HG03342 (cell line): ENCODE measurements around the gene SORD.

Source experiments
- ATAC-seq: cut with Tn5 transposase; IDR thresholded peaks from one replicate; pipeline ENCODE4 v1.9.1; 2021; ENCODE audit warnings: mild to moderate bottlenecking, moderate library complexity; ENCODE audit not compliant: unreplicated experiment

Gene SORD

DNA sequence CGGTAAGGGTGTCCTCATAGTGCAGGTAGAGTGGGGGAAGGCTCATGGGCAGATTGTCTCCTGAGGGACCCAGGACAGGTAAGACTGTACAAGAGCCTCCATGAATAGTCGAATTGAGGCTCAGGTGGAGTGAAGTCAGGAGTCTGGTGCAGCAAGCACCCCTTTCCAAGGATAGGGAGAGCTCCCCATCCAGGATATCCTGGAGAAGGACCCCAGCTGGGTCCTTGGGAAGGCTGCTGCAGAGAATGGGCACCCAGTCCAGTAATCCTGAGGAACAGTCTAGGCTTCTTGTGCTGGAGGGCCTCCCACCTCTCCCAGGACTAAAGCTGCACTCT lies 91.7 kb downstream of the SORD start:
- no peak for ATAC-seq

DNA sequence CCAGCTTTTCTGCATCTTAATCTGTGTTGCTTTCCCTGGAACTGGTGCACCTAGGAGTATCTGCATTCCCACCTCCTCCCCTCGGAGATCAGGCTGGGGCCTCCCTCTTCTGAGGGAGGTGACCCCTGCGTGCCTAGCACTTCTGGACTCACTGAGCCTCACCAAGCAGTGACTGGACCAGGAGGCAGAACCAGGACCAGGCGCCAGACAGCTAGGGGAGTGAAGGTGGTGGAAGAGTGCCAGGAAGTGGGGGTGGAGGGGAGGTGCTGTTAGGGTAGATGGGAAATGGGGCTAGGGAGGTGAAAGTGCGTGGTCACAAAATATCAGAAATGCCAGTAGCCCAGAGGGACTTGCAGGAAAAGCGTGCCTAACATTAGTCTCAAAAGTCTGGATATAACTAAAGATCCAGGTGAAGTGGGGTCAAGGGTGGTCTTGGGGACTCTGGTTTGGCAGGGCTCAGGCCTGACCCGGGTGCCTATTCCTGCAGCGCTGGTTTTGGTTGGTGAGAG lies 92.4 kb downstream of the SORD start:
- ATAC-seq, result no peak

DNA sequence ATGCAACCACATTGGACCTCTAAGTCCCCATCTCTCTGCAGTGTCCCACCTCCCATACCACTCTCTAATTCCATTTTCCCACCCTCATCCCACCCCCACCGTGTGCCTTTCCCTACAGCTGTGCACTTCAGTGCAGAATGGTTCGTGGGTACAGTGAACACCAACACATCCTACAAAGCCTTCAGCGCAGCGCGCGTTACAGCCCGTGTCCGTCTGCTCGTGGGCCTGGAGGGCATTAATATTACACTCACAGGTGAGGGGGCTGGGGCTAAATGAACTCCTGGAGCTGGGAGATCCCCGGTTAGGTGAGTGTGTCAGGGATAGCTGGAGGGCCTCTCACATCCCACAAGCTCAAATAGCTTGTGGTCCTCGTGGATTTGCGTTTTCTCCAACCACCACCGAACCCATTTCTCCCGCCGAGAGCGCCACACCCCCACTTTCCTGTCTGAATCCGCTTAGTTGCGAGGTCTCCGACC lies 93.0 kb downstream of the SORD start:
- ATAC-seq, result no peak

GRCh38 chr15:45116482-45117307 lies 93.7 kb downstream of the SORD start:
- ATAC-seq, result no peak

- no peak for ATAC-seq
These were observed 94.5 kb downstream of the SORD start for GRCh38 chr15:45117308-45118130.

- ATAC-seq, result peak; percentile 92
These were observed 95.2 kb downstream of the SORD start for GRCh38 chr15:45118131-45118588.

DNA sequence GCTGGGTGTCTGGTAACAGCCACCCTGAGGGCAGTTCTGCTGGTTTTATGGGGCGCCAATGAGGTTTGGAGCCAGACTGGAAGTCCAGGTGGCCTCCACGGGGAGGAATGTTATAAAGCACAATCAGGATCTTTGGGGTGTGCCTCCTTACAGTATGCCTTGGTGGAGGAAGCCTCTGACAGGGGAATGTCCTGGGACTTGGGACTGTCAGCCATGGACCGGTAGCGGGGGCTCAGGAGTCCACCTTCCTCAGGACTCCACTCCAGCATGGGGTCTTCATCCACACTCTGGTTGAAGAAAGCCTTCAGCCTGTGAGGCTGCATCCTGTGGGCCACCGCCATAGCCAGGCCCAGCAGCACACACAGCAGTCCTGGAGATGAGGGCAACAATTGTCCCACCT lies 96.0 kb downstream of the SORD start:
- no peak for ATAC-seq

DNA sequence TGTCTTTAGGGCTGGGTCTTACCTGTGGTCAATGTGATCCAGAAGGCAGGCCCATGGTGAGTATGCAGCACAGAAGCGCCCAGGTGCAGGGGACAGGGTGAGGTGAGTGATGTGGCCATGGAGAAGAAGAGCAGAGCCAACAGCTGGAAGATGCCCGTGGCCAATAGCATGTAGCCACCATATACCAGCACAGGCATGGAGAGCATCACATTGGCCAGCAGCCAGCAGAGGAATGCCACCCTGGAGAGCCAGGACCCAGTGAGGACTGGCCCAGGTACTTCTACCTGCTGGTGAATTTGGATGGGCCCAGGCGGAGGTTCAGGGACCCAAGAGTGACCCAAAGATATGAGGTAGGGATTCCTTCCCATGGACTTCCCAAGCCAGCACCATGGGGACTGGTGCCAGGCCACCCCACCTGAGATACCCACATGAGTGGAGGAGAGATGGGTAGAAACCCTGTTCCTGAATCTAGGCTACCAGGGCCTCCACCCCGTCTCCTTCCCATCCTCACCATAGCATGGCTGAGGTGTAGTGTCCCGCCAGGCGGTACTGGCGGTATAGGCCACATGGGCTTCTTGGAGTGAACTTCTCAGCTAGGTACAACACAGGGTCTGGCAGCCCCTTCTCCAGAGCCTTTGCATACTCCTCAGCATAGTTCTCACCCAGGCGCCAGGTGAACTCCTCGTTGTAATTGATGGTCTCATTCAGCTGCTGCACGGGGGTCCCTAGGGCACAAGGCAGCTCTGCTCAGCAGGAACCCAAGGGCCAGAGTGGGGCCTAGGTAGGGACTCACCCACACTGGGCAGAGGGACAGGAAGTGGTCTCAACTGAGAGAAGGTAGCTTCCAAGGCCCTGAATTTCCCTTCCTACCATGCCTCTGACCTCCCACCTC lies 97.3 kb downstream of the SORD start:
- no peak for ATAC-seq

DNA sequence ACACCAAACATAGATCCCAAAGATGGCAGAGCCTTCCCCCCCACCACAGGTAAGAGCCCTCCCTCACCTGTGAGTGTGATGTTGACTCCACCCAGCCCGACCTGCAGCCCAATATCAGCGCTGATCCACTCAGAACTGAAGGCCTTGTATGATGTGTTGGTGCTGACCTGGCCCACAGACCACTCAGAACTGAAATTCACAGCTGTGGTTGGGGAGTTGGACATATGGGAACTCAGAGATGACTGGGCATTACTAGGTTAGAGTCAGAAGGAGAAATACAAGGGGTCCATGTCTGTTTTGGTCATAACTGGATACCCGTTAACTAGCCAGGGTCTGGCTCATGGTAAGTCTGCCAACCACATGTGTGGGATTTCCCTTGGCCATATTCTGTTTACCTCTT lies 98.0 kb downstream of the SORD start:
- ATAC-seq, result no peak

DNA sequence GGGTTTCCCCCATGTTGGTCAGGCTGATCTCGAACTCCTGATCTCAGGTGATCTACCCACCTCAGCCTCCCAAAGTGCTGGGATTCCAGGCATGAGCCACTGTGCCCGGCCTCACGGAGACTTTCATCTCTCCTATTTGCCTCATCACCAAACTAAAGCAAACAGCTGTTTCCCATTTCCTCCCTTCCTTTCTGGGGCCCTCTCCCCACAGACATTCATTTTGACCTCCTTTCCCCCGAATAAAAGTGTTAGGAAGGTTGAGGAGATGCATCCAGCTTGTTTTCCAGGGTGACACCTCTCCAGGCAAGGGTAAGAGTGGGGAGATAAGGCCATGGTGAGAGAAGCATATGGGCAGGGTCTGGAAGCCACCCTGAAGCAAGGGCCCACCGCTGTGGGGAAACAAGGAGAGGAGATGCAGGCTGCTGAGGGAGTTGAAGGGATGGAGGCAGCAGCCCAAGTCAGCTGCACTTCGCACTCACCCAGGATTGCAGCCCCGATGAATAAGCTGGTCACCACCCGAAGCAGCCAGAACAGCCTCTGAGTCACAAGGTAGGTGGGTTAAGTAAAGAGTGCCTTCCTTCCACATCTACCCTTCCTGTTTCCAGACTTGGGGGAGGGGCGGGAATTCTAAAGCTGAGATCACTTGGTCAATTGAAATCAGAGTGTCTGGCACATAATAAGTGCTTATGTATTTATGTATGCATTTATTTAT lies 98.9 kb downstream of the SORD start:
- ATAC-seq, result no peak

- ATAC-seq, result no peak
These were observed 99.7 kb downstream of the SORD start for GRCh38 chr15:45122719-45123118.

DNA sequence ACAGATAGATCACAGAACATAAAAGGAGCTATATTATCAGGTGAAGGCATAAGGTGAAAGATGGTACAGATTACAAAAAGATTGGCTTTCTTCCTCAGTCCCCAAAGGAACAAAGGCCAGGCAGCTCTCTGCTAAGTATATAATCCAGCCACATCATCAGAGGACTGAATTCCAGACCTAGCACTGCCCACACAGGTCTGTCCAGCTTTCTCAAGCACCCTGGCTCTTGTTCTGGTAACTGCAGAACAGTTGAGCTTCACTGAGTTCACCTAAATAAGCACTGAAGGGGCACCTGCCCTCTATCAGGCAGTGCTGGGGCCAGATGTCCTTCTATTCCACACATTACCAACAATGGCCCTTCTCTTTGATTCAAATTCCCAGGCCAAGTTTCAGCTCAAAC lies 100.4 kb downstream of the SORD start:
- no peak for ATAC-seq

DNA sequence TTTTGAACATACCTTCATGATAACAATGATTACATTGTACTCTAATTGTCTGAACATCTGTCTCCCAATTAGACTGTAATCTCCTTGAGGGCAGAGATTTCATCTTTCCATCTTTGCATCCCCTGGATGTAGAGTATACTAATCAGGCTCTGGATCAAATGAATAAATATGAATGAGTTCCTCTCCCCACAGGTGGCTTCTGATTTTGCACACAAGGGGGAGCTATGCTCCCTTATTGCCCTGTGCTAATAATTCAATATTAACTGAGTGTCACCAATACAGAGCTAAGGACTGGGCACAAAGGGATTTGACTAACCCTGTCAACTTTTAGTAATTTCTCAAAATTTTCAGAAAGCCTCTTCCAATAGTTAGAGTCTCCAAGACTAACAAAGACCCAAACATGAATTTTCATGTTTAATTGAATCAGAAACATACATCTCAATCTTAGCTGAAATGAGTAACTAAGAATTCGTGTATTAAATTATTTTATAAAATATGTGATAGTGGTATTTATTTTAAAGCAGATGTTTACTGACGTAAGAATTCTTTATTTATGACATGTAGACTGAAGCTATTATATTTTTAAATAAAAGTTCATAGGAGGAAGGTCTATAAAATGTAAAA lies 103.7 kb downstream of the SORD start:
- no peak for ATAC-seq
